Measurements from ENCODE around the gene OR2H1. TPM values are rescaled to one million over a fixed set of nuclear protein-coding genes. Genes with fewer than 3 reads are reported as not detected.

OR2H1 gene
- polyA plus RNA-seq, 1 donor from 2014 or later, result not detected

DNA sequence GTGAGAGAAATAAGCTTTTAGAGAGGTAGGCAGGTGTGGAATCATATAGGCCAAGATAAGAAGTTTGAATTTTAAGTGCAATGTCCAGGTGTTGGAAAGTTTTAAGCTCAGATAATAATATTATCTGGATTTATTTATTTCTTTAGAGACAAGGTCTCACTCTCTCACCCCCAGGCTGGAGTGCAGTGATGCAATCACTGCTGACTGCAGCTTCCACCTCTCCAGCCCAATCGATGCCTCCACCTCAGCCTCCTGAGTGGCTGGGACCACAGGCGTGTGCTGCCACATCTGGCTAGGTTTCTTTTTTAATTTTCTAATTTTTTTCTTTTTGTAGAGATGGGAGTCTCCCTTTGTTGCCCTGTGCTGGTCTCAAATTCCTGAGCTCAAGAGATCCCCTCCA, 36.3 kb downstream of the OR2H1 start:
- no peak overlapping the region for H3K27ac ChIP-seq (ENCODE audit: low read length)
- TF ChIP-seq EP300 (conservative IDR thresholded peaks at IDR 0.05; ENCODE audit: poor library complexity, severe bottlenecking) (no peak), MXI1 (conservative IDR thresholded peaks at IDR 0.05; ENCODE audit: poor library complexity, severe bottlenecking) (no peak), EZH2 (IDR thresholded peaks at IDR 0.05; ENCODE audit: borderline replicate concordance, insufficient read depth, low read length, poor library complexity, severe bottlenecking) (no peak)
- H3K4me3 ChIP-seq (ENCODE audit: low read length), result no peak overlapping the region
- no peak overlapping the region for H3K4me2 ChIP-seq (ENCODE audit: low read length)
- no peaks in the 10 kb centered on the region for H3K36me3 ChIP-seq (ENCODE audit: insufficient read depth, low read length)
- H3K79me2 ChIP-seq (replicated peaks; ENCODE audit: insufficient read depth, low read length), result no peaks in the 10 kb centered on the region
- no peaks in the 10 kb centered on the region for H4K20me1 ChIP-seq (ENCODE audit: insufficient read depth)
- no peaks in the 10 kb centered on the region for H3K9me2 ChIP-seq (ENCODE audit: insufficient read depth, low read length)
- H3K9me3 ChIP-seq (ENCODE audit: low read length), result no peaks in the 10 kb centered on the region
- H3K27me3 ChIP-seq (ENCODE audit: insufficient read depth, low read depth, low read length), result no peaks in the 10 kb centered on the region
- H3F3A ChIP-seq (ENCODE audit: insufficient read depth, low read length, poor library complexity, severe bottlenecking), result no peaks in the 10 kb centered on the region
- H2AFZ ChIP-seq (ENCODE audit: low read depth, low read length), result no peak overlapping the region
- no peak overlapping the region for H3K9ac ChIP-seq (ENCODE audit: low read length)

DNA sequence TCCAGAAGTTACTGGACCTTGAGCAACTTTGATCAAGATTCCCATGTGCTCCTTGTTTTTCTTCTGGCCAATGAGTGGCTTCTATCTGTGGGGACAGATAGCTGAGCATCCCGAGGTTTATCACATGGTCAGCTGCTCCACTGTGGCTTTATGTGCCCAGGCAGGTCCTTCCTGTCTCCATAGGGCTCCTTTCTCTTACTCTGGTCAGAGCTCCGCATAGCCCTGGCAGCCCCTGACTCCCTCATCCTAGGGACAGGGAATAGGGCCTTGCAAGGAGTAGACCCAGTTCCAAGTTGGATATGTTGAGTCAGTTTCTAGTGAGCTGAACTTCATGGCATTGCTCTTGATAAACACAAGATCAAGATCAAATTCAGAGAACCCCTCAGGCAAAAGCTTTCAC, 37.2 kb downstream of the OR2H1 start:
- no peaks in the 10 kb centered on the region for H3K9me2 ChIP-seq (ENCODE audit: insufficient read depth, low read length)
- H3K27me3 ChIP-seq (ENCODE audit: insufficient read depth, low read depth, low read length), result no peaks in the 10 kb centered on the region
- no peaks in the 10 kb centered on the region for H4K20me1 ChIP-seq (ENCODE audit: insufficient read depth)
- H3K79me2 ChIP-seq (replicated peaks; ENCODE audit: insufficient read depth, low read length), result no peaks in the 10 kb centered on the region
- H3K36me3 ChIP-seq (ENCODE audit: insufficient read depth, low read length), result no peaks in the 10 kb centered on the region
- no peaks in the 10 kb centered on the region for H3F3A ChIP-seq (ENCODE audit: insufficient read depth, low read length, poor library complexity, severe bottlenecking)
- no peaks in the 10 kb centered on the region for H3K9me3 ChIP-seq (ENCODE audit: low read length)
- H3K9ac ChIP-seq (ENCODE audit: low read length), result no peak overlapping the region
- H3K27ac ChIP-seq (ENCODE audit: low read length), result no peak overlapping the region
- no peak overlapping the region for H3K4me2 ChIP-seq (ENCODE audit: low read length)
- H2AFZ ChIP-seq (ENCODE audit: low read depth, low read length), result no peak overlapping the region
- no peak for TF ChIP-seq MXI1 (conservative IDR thresholded peaks at IDR 0.05; ENCODE audit: poor library complexity, severe bottlenecking)
- no peak for TF ChIP-seq TAF1 (IDR thresholded peaks at IDR 0.05; ENCODE audit: low read depth)
- no peak for TF ChIP-seq SMC3 (conservative IDR thresholded peaks at IDR 0.05; ENCODE audit: poor library complexity)
- TF ChIP-seq, protein P1, sequence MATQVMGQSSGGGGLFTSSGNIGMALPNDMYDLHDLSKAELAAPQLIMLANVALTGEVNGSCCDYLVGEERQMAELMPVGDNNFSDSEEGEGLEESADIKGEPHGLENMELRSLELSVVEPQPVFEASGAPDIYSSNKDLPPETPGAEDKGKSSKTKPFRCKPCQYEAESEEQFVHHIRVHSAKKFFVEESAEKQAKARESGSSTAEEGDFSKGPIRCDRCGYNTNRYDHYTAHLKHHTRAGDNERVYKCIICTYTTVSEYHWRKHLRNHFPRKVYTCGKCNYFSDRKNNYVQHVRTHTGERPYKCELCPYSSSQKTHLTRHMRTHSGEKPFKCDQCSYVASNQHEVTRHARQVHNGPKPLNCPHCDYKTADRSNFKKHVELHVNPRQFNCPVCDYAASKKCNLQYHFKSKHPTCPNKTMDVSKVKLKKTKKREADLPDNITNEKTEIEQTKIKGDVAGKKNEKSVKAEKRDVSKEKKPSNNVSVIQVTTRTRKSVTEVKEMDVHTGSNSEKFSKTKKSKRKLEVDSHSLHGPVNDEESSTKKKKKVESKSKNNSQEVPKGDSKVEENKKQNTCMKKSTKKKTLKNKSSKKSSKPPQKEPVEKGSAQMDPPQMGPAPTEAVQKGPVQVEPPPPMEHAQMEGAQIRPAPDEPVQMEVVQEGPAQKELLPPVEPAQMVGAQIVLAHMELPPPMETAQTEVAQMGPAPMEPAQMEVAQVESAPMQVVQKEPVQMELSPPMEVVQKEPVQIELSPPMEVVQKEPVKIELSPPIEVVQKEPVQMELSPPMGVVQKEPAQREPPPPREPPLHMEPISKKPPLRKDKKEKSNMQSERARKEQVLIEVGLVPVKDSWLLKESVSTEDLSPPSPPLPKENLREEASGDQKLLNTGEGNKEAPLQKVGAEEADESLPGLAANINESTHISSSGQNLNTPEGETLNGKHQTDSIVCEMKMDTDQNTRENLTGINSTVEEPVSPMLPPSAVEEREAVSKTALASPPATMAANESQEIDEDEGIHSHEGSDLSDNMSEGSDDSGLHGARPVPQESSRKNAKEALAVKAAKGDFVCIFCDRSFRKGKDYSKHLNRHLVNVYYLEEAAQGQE (IDR thresholded peaks at IDR 0.05; ENCODE audit: borderline replicate concordance), result no peak
- TF ChIP-seq EP300 (conservative IDR thresholded peaks at IDR 0.05; ENCODE audit: poor library complexity, severe bottlenecking), result no peak
- H3K4me3 ChIP-seq (ENCODE audit: low read length), result no peak overlapping the region

DNA sequence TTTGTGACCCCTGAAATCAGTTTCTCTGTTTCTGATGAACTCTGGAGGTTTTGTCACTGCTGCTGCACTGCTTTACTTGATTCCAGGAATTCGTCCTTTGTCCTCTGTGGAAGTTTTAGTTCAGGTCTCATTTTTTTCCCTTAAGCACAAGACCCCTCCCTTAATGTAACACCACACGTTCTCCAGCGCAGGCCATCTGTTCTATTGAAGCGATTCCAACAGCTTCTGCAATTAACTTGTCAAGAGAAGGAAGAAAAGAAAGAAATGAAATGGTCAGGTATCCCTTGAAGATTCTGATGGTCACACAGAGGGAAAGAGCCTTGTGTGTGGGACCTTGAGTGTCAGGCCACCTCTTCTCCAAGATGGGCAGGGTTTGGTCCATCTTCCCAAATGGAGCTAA, 38.6 kb downstream of the OR2H1 start:
- Histone ChIP-seq H3K4me2 (ENCODE audit: low read length) (no peak overlapping the region), H4K20me1 (ENCODE audit: insufficient read depth) (no peaks in the 10 kb centered on the region), H2AFZ (ENCODE audit: low read depth, low read length) (no peak overlapping the region), H3K9ac (ENCODE audit: low read length) (no peak overlapping the region), H3K9me3 (ENCODE audit: low read length) (no peaks in the 10 kb centered on the region), H3K27ac (ENCODE audit: low read length) (no peak overlapping the region), H3K9me2 (ENCODE audit: insufficient read depth, low read length) (no peaks in the 10 kb centered on the region), H3F3A (ENCODE audit: insufficient read depth, low read length, poor library complexity, severe bottlenecking) (no peaks in the 10 kb centered on the region), H3K27me3 (ENCODE audit: insufficient read depth, low read depth, low read length) (no peaks in the 10 kb centered on the region), H3K4me3 (ENCODE audit: low read length) (no peak overlapping the region), H3K79me2 (replicated peaks; ENCODE audit: insufficient read depth, low read length) (no peaks in the 10 kb centered on the region), H3K36me3 (ENCODE audit: insufficient read depth, low read length) (no peaks in the 10 kb centered on the region)
- TF ChIP-seq SMC3 (conservative IDR thresholded peaks at IDR 0.05; ENCODE audit: poor library complexity) (no peak), POLR2AphosphoS5 (IDR thresholded peaks at IDR 0.05) (no peak), MXI1 (conservative IDR thresholded peaks at IDR 0.05; ENCODE audit: poor library complexity, severe bottlenecking) (no peak), EZH2 (IDR thresholded peaks at IDR 0.05; ENCODE audit: borderline replicate concordance, insufficient read depth, low read length, poor library complexity, severe bottlenecking) (no peak), EP300 (conservative IDR thresholded peaks at IDR 0.05; ENCODE audit: poor library complexity, severe bottlenecking) (no peak), RAD21 (conservative IDR thresholded peaks at IDR 0.05) (no peak), TAF1 (IDR thresholded peaks at IDR 0.05; ENCODE audit: low read depth) (no peak)
- TF ChIP-seq, protein P1 (IDR thresholded peaks at IDR 0.05; ENCODE audit: borderline replicate concordance), result no peak
- TF ChIP-seq, protein P2, sequence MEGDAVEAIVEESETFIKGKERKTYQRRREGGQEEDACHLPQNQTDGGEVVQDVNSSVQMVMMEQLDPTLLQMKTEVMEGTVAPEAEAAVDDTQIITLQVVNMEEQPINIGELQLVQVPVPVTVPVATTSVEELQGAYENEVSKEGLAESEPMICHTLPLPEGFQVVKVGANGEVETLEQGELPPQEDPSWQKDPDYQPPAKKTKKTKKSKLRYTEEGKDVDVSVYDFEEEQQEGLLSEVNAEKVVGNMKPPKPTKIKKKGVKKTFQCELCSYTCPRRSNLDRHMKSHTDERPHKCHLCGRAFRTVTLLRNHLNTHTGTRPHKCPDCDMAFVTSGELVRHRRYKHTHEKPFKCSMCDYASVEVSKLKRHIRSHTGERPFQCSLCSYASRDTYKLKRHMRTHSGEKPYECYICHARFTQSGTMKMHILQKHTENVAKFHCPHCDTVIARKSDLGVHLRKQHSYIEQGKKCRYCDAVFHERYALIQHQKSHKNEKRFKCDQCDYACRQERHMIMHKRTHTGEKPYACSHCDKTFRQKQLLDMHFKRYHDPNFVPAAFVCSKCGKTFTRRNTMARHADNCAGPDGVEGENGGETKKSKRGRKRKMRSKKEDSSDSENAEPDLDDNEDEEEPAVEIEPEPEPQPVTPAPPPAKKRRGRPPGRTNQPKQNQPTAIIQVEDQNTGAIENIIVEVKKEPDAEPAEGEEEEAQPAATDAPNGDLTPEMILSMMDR (IDR thresholded peaks at IDR 0.05; ENCODE audit: poor library complexity, severe bottlenecking), result no peak
